Gastrocnemius medialis (tissue), 4 donors: ENCODE measurements around the gene SREK1. TPM values are rescaled to one million over a fixed set of nuclear protein-coding genes. Genes with fewer than 3 reads are reported as not detected.

Source experiments
- ATAC-seq, 2 donors: fragments of 150-250 bp; one replicate each; pipeline ENCODE4 v1.9.1; 2016
- DNase-seq, 2 donors: peaks; one replicate each; pipeline ENCODE4 v3.0.0-alpha.2; 2019
- H3K27ac ChIP-seq, 4 donors: fragments of 200-600 bp; sonication (generic); 1 replicate in 1 of 4; 2 replicates in 3 of 4; pipeline ENCODE4 v1.5.1; 2016 to 2018; ENCODE audit warnings: mild to moderate bottlenecking in 2 of 4, moderate library complexity in 1 of 4
- H3K27me3 ChIP-seq, 3 donors: fragments of 200-600 bp; sonication (generic) in 2 of 3; 1 replicate in 1 of 3; 2 replicates in 2 of 3; pipeline versions ENCODE4 v1.5.1 to v1.6.0; 2016 to 2019; ENCODE audit warnings: mild to moderate bottlenecking in 1 of 3, moderate library complexity in 1 of 3
- H3K36me3 ChIP-seq, 2 donors: fragments of 200-600 bp; sonication (generic) in 1 of 2; one replicate each; pipeline ENCODE4 v1.5.1; 2017 to 2018
- H3K4me1 ChIP-seq, 2 donors: fragments of 200-600 bp; sonication (generic) in 1 of 2; one replicate each; pipeline ENCODE4 v1.5.1; 2016 to 2017; ENCODE audit warnings: mild to moderate bottlenecking in 2 of 2
- H3K4me3 ChIP-seq, 4 donors: fragments of 200-600 bp; sonication (generic) in 3 of 4; 1 replicate in 1 of 4; 2 replicates in 3 of 4; pipeline ENCODE4 v1.5.1; 2016 to 2019; ENCODE audit warnings: mild to moderate bottlenecking in 2 of 4
- H3K9me3 ChIP-seq, 3 donors: fragments of 200-600 bp; sonication (generic) in 2 of 3; 1 replicate in 1 of 3; 2 replicates in 2 of 3; pipeline ENCODE4 v1.5.1; 2016 to 2019
- CTCF ChIP-seq, 5 experiments: fragments of 450-650 bp in 3 of 5; fragments of 200-600 bp in 2 of 5; sonication (generic) in 2 of 5; IDR thresholded peaks in 4 of 5; conservative IDR thresholded peaks in 1 of 5; 1 replicate in 4 of 5; 2 replicates in 1 of 5; pipeline ENCODE4 v1.5.1; 2016 to 2019; ENCODE audit warnings: antibody characterized with exemption in 5 of 5, mild to moderate bottlenecking in 3 of 5, moderate library complexity in 3 of 5
- POLR2A ChIP-seq, 2 donors: fragments of 450-650 bp; IDR thresholded peaks; one replicate each; pipeline ENCODE4 v1.6.1; 2017; ENCODE audit warnings: antibody characterized with exemption in 2 of 2, mild to moderate bottlenecking in 2 of 2, moderate library complexity in 2 of 2
- in situ Hi-C, 4 donors: fragments of 200-750 bp; cut with MboI; loops; one replicate each; pipeline versions ENCODE4 v1.15.0 to v1.8.0; 2017; ENCODE audit warnings: low sequenced_read_pairs in 4 of 4
- intact Hi-C: fragments of 100-400 bp; cut with DNase I; formaldehyde crosslinking; loops from one replicate; pipeline ENCODE4 v1.15.1; 2023; ENCODE audit warnings: low total_unique reads
- total RNA-seq, 4 donors: library from RNA; depleted of rRNA; stranded (reverse); fragments of >200 nt; gene quantifications; one replicate each; pipeline versions ENCODE4 v1.1.0 to v1.2.3, GENCODE V29; 2016

Gene SREK1
- total RNA-seq, 4 donors from 2014 or later: 10.4 to 61.1 (median 12.3) TPM

- Histone ChIP-seq H3K9me3 (no peaks in the 10 kb centered on the region), H3K36me3 (no peaks in the 10 kb centered on the region), H3K27me3 (no peaks in the 10 kb centered on the region), H3K27ac (no peak overlapping the region), H3K4me1 (no peaks in the 10 kb centered on the region), H3K4me3 (no peak overlapping the region)
- in situ Hi-C loops (no loop called here), intact Hi-C loops (no loop called here)
- ATAC-seq (no peak), DNase-seq (no peak)
- no peak for TF ChIP-seq POLR2A (IDR thresholded peaks at IDR 0.05)
- TF ChIP-seq CTCF (IDR thresholded peaks at IDR 0.05 in 4 of 5, conservative IDR thresholded peaks at IDR 0.05 in 1 of 5): no peak
Observed at GRCh38 chr5:66223637-66224036, 79.5 kb downstream of the SREK1 start.

- DNase-seq (no peak), ATAC-seq (no peak)
- in situ Hi-C loops (no loop called here), intact Hi-C loops (no loop called here)
- no peak overlapping the region for H3K4me3 ChIP-seq
- TF ChIP-seq POLR2A (IDR thresholded peaks at IDR 0.05) (no peak), CTCF (IDR thresholded peaks at IDR 0.05 in 4 of 5, conservative IDR thresholded peaks at IDR 0.05 in 1 of 5) (no peak)
- no peaks in the 10 kb centered on the region for H3K9me3 ChIP-seq
- no peaks in the 10 kb centered on the region for H3K36me3 ChIP-seq
- no peaks in the 10 kb centered on the region for H3K4me1 ChIP-seq
- H3K27me3 ChIP-seq: no peaks in the 10 kb centered on the region
- no peak overlapping the region for H3K27ac ChIP-seq
Observed at GRCh38 chr5:66224274-66224673, 80.2 kb downstream of the SREK1 start.

GRCh38 chr5:66224773-66225553 lies 80.9 kb downstream of the SREK1 start:
- TF ChIP-seq POLR2A (IDR thresholded peaks at IDR 0.05) (no peak), CTCF (IDR thresholded peaks at IDR 0.05 in 4 of 5, conservative IDR thresholded peaks at IDR 0.05 in 1 of 5) (no peak)
- in situ Hi-C loops (no loop called here), intact Hi-C loops (no loop called here)
- H3K36me3 ChIP-seq: no peaks in the 10 kb centered on the region
- no peaks in the 10 kb centered on the region for H3K9me3 ChIP-seq
- no peak overlapping the region for H3K4me3 ChIP-seq
- no peak overlapping the region for H3K27ac ChIP-seq
- no peaks in the 10 kb centered on the region for H3K27me3 ChIP-seq
- H3K4me1 ChIP-seq: no peaks in the 10 kb centered on the region
- DNase-seq (no peak), ATAC-seq (no peak)

- Histone ChIP-seq H3K36me3 (no peaks in the 10 kb centered on the region), H3K27ac (no peak overlapping the region), H3K4me3 (no peak overlapping the region), H3K27me3 (no peaks in the 10 kb centered on the region), H3K4me1 (no peaks in the 10 kb centered on the region), H3K9me3 (no peaks in the 10 kb centered on the region)
- intact Hi-C loops: no loop called here
- in situ Hi-C loops: no loop called here
- no peak for DNase-seq
- no peak for TF ChIP-seq CTCF (IDR thresholded peaks at IDR 0.05 in 4 of 5, conservative IDR thresholded peaks at IDR 0.05 in 1 of 5)
- TF ChIP-seq POLR2A (IDR thresholded peaks at IDR 0.05): no peak
- ATAC-seq: no peak
Observed at GRCh38 chr5:66230551-66230950, 86.5 kb downstream of the SREK1 start.

GRCh38 chr5:66231508-66231907 lies 87.4 kb downstream of the SREK1 start:
- ATAC-seq (no peak), DNase-seq (no peak)
- intact Hi-C loops (no loop called here), in situ Hi-C loops (no loop called here)
- Histone ChIP-seq H3K27ac (no peak overlapping the region), H3K4me1 (no peaks in the 10 kb centered on the region), H3K9me3 (no peaks in the 10 kb centered on the region), H3K27me3 (no peaks in the 10 kb centered on the region), H3K36me3 (no peaks in the 10 kb centered on the region), H3K4me3 (no peak overlapping the region)
- TF ChIP-seq POLR2A (IDR thresholded peaks at IDR 0.05) (no peak), CTCF (IDR thresholded peaks at IDR 0.05 in 4 of 5, conservative IDR thresholded peaks at IDR 0.05 in 1 of 5) (no peak)
